NCI-H446 treated with DMSO at 0.1 percent for 48 hours (cell line): Measurements from ENCODE around the gene KDELR1.
A peak's percentile ranks its signal among the peaks of the same experiment; 100 is the strongest.

Source experiments
- DNase-seq: peaks from one replicate; lab custom pipeline; 2025; lab: John Stamatoyannopoulos, UW

Gene KDELR1

GRCh38 chr19:48371367-48371766 is 20.0 kb downstream of the KDELR1 start:
- no peak for DNase-seq

GRCh38 chr19:48370955-48371354 is 20.4 kb downstream of the KDELR1 start:
- DNase-seq: no peak

- peak; percentile 67 for DNase-seq
These were observed 22.4 kb downstream of the KDELR1 start for GRCh38 chr19:48368936-48369335.

- DNase-seq: no peak
These were observed 23.5 kb downstream of the KDELR1 start for GRCh38 chr19:48367855-48368254.

GRCh38 chr19:48365602-48366001 is 25.7 kb downstream of the KDELR1 start:
- DNase-seq: no peak

- DNase-seq: no peak
These were observed 26.6 kb downstream of the KDELR1 start for GRCh38 chr19:48364598-48365348.

- DNase-seq: peak; percentile 99
These were observed 27.3 kb downstream of the KDELR1 start, which contains the start of the genes SYNGR4 and TMEM143 for GRCh38 chr19:48363810-48364597. Gene SYNGR4 (plus strand): TSS chr19:48364367. CDS start chr19:48365843, 1,476 bp downstream. Gene TMEM143 (minus strand): TSS chr19:48363940. CDS start chr19:48363920, 20 bp downstream.

- DNase-seq: no peak
These were observed 27.9 kb downstream of the KDELR1 start for GRCh38 chr19:48363500-48363809.

- peak; percentile 95 for DNase-seq
These were observed 28.4 kb downstream of the KDELR1 start for GRCh38 chr19:48362716-48363499.

- DNase-seq: no peak
These were observed 29.4 kb downstream of the KDELR1 start for GRCh38 chr19:48361912-48362311.

GRCh38 chr19:48359123-48359522 is 32.2 kb downstream of the KDELR1 start:
- DNase-seq: no peak

GRCh38 chr19:48355365-48355954 is 35.9 kb downstream of the KDELR1 start:
- no peak for DNase-seq

- no peak for DNase-seq
These were observed 36.9 kb downstream of the KDELR1 start for GRCh38 chr19:48354332-48354992.

- no peak for DNase-seq
These were observed 37.7 kb downstream of the KDELR1 start for GRCh38 chr19:48353677-48354076.

- DNase-seq: peak; percentile 42
These were observed 40.0 kb downstream of the KDELR1 start for GRCh38 chr19:48351341-48351752.

- DNase-seq: peak; percentile 31
These were observed 40.5 kb downstream of the KDELR1 start for GRCh38 chr19:48350856-48351255.

GRCh38 chr19:48348737-48349136 is 42.6 kb downstream of the KDELR1 start:
- DNase-seq: no peak

GRCh38 chr19:48348045-48348444 is 43.3 kb downstream of the KDELR1 start:
- DNase-seq: no peak

GRCh38 chr19:48346191-48346590 is 45.2 kb downstream of the KDELR1 start:
- DNase-seq: no peak

GRCh38 chr19:48344892-48345291 is 46.5 kb downstream of the KDELR1 start:
- DNase-seq: no peak

- DNase-seq: no peak
These were observed 48.4 kb downstream of the KDELR1 start for GRCh38 chr19:48342841-48343540.
